GM19452 (cell line): ENCODE data around the gene GFPT2.
"Not testable (repeated sequence)": the region's sequence is repeated elsewhere in the genome, so short reads cannot be mapped to it uniquely, and the experiment has no call there.

ENCODE experiments used
- ATAC-seq: cut with Tn5 transposase; IDR thresholded peaks from one replicate; pipeline ENCODE4 v1.9.1; 2021; ENCODE audit not compliant: unreplicated experiment

The GFPT2 gene

DNA sequence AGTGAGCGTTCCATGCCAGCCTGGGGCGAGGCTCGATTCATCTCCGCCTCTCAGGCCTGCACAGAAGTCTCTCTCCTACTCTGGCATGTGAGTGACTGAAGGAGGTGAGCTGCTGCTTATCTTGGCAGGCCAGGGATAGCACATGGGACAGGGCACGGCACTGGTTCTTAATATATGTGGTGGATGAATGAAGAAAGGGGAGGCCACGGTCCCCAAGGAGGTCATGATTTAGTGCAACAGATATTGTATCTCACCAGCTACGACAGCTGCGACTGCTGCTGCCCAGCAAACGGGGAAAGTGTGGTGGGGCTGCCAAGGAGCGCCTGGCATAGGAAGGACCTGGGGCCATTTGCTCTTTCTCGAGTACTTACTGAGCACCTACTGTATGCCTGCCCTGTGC, 41.9 kb downstream of the GFPT2 start:
- ATAC-seq = no peak

DNA sequence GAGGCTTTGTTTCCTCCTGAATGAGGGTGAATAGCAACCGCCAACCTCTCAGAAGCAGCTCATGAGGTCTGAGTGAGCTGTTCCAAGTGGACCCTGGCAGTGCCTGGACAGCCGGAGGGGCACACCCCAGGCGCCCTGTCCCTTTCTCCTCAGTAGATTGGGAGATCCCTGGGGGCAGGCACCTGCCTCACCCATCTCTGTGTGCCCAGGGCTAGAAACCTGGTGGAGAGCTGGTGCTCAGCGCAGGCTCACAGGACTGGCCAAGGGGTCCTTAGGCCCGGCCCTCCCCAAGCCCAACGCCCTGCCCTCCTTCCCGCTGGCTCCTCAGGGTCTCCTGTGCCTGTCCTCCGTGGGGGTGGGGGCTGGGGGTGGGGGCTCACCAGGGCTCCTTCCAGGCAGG, 46.3 kb downstream of the GFPT2 start:
- no peak for ATAC-seq

DNA sequence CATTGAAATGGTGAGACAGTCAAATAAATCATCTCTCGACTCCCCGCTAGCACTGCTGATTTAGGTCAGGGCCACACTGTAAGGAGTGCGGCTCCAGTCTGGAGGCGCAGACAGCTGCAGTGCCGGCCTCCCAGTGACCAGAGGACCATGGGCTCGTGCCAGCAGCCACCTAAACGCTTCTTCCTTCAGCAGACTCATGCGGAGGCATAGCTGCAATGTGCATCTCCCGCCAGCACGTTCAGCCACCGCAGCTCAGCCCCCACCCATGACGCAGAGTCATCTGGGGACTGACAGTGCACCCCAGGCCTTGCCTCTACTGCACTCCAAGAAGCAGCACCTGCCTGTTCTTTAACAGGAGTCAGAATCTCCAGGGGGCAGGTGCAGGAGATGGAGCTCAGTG, 47.7 kb downstream of the GFPT2 start:
- ATAC-seq = no peak

DNA sequence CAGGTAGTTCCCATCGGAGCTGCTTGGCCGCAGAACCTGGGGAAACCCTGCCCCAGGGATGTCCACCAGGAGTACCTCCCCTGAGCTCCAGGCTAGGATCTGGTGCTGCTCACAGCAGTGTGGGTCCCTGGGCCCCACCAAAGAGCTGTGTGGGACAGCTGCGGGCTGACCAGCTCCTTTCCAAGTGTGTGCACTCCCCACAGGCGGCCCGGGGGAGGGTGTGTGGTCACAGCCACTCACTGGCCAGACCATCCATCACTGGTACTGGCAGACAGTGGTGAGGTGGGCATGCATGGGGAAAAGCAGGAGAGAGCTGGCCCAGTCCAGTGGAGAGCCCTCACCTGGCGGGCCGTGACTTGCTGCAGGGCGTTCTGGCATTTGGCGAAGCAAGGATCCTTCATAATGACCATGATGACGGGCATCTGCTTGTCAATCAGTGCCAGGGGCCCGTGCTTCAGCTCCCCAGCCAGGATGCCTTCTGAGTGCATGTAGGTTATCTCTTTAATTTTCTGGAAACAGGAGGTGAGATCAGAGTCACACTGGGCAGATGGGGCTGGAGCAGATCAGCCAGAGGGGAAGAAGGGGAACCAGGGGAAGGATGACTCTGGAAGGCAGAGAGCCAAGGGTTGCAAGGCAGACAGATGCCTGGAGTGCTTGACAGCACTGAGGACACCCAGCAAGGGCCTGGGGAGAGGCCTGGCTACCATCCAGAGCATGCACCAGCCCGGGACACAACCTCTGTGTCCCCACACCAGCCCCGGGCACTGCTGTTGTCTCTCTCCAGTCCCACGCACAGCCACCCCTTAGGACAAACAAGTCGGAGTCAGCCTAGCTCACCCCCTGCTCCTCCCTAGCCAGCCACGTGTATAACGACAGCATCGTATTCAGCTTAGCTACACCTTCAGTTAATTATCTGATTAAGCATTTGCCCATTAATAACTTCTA, 48.4 kb downstream of the GFPT2 start:
- ATAC-seq = no peak

DNA sequence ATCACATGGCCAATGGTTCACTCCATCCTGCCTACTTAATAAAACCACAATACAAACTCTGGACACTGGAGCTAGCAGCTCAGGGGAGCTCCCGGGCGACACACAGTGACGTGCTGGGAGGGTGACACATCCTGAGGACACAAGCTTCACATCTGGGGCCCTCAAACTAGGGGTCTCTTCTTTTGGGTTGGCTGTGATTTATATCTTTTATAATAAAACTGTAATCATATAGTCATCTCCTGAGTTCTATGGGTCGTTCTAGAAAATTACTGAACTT, 49.2 kb downstream of the GFPT2 start:
- no peak for ATAC-seq

- no peak for ATAC-seq
Measured at GRCh38 chr5:180303226-180304015, 49.7 kb downstream of the GFPT2 start.

DNA sequence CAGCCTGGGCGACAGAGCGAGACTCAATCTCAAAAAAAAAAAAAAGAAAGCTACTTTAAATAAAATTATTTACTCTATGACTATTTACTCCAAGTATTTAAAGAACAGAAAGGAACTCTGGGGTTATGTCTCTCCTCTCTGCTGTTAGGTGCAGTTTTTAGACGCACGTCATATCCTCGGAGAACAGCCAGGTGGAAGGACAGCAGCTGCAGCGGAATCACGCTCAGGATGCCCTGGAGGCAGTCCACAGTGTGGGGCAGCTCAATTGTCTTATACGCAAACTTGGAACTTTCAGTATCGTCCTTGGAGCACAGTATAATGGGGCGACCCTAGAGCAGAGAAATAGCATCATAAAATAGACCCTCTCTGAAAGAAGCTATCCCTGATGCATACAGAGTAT, 50.9 kb downstream of the GFPT2 start:
- ATAC-seq = no peak

GRCh38 chr5:180301253-180301652, 51.9 kb downstream of the GFPT2 start:
- no peak for ATAC-seq

DNA sequence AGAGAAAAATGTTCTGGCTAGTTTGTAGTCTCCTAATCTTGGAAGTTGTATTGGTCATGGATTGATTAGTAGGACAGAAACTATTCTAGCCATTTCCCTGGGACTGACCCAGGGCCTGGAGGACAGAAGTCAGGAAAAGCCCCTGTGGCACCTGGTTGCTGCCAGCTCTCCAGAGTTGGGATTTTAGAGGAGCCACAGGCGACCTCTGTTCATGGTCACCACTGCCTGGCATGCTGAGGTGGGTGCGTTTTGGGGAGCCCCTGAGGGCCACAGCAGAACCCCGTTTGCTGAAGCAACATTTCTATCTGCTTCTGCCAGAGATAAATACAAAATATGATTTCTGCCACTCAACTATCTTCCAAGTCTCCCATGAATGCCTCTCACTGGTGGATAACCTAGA, 53.6 kb downstream of the GFPT2 start:
- ATAC-seq = no peak

- not testable (repeated sequence) for ATAC-seq
Measured at GRCh38 chr5:180299014-180299413, 54.1 kb downstream of the GFPT2 start.

- ATAC-seq = no peak
Measured at GRCh38 chr5:180297587-180298282, 55.4 kb downstream of the GFPT2 start.

DNA sequence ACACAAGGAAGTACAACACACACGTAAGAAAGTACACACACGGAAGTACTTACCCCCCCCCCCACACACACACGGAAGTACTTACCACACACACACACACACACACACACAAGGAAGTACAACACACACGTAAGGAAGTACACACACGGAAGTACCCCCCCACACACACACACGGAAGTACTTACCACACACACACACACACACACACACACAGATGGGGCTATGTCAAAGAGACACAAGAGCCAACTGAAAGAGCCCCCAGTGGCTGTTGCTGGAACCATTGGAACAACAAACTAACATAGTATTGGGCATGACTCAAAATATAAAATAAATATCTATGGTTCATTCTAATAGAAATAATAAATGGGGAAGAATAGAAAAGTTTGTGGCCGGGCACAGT, 56.4 kb downstream of the GFPT2 start:
- ATAC-seq = no peak

DNA sequence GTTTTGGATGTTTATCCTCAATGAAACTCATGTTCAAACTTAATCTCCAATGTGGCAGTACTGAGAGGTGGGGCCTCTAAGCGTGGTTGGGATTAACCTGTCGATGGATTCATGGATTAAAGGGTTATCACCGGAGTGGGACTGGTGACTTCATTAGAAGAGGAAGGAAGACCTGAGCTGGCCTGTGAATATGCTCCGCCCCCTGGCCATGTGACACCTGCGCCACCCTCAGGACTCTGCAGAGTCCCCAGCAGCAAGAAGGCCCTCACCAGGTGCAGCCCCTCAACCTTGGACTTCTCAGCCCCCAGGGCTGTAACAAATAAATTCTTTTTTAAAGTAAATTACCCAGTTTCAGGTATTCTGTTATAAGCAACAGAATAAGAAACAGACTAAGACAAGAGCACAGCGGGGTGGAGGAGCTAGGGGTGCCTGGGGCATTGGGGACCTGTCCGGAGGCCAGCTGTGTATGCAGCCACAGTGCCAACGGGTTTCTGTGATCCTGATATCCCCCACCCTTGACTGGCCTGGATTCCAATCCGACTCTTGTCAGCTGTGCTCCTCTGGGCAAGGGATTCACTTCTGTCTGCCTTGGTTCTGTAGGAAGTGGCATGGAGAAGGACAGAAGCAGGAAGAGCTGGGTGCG, 58.1 kb downstream of the GFPT2 start:
- no peak for ATAC-seq

GRCh38 chr5:180294411-180294810, 58.7 kb downstream of the GFPT2 start:
- ATAC-seq = no peak

- ATAC-seq = peak; percentile 84
Measured at GRCh38 chr5:180291943-180292831, 60.9 kb downstream of the GFPT2 start, which contains the start of gene MAPK9. Gene MAPK9 (minus strand): TSS chr5:180292083. CDS start chr5:180280561, 11,522 bp downstream.

DNA sequence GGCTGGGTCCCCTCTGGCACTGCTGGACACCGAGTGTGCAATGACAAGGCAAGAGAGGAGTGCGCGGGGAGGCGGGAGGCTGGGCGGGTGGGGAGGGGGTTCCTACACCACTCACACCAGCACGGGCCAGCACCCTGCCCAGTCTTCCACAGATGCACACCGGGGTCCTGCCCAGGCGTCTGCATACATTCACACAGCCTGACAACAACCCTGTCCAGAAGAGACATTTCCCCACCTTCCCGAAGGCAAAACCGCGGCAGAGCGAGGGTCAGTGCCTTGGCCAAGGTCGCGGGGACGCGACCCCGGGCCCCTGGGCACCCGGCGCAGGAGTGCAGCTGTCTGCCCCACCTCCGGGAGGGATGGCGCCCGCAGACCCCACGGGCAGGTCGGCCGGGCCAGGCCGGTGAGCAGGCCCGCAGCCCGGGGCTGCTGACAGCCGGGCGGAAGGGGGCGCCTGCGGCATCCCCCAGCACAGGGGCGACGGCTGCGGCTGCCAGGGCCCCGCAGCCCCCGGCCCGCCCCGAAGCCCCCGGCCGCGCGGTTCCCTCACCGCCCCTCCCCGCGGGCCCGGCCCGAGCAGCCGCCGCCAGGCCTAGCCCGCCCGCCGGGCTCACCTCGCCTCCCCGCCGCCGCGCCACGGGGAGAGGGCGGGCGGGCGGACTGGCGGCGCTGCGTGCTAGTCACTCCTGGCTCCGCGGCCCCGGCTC, 61.7 kb downstream of the GFPT2 start:
- ATAC-seq = peak; percentile 37

- no peak for ATAC-seq
Measured at GRCh38 chr5:180290568-180291233, 62.4 kb downstream of the GFPT2 start.

- no peak for ATAC-seq
Measured at GRCh38 chr5:180289966-180290365, 63.2 kb downstream of the GFPT2 start.

DNA sequence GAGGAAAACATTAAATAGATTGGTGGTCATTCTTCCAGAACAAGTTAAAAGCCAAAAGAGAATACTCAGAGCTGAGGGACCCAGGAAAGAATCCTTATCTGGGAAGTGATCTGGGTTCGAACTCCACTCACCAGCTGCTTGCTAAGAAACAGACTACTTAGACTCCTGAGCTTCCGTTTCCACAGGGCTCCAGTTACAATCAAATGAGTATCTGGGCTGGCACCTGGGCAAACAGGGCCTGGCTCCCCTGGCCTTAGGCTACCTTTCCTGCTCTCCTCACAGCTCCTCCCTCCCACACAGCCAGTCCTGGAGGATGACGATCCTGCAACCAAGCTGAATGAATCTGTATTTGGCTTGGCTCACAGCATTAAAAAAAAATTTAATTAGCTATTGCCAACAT, 63.7 kb downstream of the GFPT2 start:
- no peak for ATAC-seq
